HK-2 (cell line): ENCODE data around the gene RBM33.

Experiments used
- DNase-seq: peaks from one replicate; pipeline ENCODE4 v3.0.0-alpha.2; 2018; ENCODE audit not compliant: unreplicated experiment

Gene RBM33

DNA sequence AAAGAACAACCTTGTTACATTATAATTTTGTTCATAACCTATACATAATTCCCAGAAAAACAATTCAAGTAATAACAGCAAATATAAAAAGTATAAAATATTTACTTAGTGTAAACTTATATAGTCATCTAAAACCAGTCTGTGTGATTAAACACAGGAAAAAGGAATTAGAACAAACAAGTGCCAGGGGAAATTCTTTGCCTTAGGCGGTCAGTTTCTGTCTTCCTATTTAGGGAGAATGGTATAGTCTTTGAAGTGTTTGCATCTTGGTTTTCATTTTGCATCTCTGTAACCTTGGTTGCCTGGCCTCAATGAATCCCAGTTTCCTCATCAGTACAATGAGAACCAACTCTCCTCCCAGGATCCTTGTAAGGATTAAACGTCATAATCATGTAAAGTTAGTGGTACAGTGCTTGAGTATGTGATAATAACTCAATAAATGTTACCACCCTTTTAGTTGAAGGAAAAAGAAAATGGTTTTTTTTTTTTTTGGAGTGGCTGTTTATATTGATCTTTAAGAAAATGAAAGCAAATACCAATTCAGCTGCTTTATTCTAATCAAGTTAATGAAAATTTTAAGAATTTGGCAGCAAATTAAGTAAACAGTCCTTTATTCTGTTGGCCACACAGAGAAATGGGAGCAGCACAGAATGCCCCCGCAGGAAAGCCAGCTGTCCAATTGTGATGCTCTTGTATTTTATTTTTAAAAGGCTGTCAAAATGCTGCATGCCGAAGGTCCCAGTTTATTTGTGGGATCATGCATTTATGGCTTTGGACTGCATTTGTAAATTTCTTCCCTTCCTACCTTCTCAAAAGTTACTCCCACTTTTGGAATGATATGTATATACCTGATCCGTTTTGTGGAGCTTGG is 106.0 kb downstream of the RBM33 start:
- no peak for DNase-seq

DNA sequence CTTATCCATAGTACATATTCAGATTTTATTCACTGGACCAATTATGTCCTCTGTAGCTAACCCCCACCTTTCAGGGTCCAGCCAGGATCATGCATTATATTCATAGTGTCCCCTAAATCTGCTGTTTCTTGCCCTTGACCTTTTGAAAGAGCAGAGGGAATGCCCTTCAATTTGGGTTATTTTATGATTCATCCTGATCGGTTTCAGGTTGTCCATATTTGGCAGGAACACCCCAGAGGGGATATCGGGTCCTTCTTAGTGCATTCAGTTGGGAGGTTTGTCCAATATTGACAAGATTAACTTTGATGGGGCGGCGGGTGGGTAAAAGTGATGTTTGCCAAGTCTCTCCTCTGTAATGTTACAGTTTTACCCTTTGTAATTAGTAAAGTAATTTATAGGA is 106.9 kb downstream of the RBM33 start:
- DNase-seq, result no peak

DNA sequence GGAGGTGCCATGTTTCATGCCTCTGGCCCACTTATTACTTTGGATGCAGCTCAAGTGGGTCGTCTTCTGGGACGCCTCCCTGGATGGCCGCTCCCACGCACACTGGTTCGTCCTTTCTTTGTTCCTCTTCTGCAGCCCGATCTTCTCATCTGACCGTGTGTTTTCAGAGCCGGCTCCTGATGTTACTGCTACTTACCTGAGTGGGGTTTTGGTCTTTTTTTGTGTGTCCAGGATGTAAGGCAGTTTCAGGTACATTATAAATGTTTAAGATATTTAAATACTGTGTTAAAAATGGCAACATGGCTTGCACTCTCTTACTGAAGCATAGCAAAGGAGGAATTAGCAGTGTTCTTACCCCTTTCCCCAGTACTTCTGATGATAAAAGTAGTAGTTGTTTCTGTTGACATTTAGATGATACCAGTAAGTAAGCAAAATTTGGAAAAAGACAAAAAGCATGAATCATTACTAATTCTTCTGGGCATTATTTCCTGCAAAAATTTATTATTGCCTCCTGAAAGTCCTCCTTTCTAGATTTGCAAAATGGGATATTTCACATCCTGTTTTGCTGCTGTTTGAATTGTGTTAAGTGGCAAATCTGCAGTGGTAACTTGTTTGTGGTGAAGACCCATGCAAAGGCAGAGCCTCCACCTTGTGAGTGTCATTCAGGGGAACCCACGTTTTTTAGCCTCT is 108.4 kb downstream of the RBM33 start:
- DNase-seq, result no peak

DNA sequence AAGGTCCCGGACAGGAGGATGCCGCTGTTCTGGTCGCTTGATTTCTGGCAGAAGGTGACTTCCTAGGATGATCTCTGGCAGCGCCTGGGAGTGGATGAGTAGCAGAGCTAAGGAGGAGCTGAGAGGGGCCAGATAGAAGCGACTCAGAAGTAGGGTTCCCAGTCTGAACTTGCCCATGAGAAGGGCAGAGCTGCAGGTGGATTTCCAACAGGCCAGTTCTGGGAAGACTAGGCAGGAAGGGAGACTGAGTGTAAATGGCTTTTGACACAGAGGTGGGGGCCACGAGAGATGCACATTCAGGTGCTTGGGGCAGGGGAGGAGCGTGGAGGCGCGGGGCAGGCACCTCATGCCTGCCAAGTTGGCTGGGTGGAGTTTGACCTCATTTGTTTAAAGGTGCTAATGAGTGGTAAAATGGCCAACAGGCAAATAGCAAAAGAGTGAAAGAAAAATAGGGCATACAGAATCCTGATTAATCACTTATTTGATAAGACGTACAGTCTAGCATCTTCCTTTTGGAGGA is 109.0 kb downstream of the RBM33 start:
- no peak for DNase-seq

DNA sequence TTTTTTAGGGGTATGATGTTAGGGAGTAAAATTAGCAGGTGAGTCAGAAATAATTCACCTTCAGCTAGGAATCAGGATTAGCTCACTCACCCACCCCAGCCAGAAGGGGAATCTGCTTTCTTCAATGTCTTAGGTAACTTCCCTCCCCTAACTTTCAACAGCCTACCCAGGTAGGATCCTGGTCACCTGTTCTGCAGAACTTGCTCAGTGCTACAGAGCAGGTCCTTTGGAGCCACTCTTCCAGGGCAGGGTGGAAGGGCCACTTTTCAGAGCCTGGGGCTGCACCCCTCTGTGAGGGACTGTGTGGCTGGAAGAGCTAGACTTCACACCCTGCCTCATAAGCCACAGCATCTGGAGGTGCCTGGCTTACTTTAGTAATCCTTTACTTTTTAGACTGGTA is 109.7 kb downstream of the RBM33 start:
- no peak for DNase-seq

DNA sequence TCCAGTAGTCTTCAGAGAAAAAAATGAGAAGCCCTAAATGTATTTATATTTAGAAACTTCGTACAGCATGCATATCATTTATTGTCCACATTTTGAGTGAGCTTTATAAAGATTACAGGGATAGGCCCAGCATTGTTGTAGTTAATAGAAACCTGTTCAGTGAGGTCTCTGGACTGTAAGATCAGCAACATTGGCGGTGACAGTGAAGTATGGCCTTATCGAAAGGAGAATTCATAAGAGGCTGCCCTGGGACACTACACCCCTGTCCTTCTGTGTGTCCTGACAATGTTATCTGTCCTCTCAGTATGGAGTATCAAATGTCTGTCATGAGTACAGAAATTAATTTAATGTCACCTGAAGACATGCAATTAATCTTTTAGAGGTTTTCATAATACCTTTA is 110.6 kb downstream of the RBM33 start:
- no peak for DNase-seq

DNA sequence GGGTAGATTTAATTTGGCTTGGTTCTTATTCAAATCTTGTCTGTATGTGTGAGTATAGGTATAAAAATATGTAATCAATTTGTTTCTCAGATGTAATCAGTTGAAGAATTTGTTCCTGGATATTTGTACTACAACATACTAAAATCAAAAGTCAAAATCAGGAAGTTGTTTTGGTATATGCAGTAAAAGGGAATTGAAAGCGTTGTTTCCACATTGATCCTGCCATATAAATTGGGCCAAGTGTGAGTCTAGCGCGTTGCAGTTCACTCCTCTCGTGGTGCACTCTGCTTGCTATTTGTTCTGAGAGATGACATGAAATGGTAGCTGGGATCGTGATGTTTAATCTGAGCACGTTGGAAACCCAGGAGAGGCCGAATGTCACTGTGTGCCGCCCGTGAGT is 111.9 kb downstream of the RBM33 start:
- no peak for DNase-seq

DNA sequence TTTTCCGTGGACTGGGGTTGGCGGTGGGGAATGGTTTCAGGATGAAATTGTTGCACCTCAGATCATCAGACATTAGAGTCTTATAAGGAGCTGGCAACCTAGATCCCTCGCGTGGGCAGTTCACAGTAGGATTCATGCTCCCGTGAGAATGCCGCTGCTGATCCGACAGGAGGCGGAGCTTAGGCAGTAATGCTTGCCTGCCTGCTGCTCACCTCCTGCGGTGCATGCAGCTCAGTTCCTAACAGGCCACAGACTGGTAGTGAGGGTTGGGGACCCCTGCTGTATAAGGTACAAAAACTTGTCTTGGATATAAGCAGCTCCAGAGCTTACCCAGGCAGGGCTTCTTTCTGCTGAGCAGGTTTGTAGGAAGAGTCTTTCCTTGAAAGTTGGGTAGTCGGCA is 113.9 kb downstream of the RBM33 start:
- no peak for DNase-seq

DNA sequence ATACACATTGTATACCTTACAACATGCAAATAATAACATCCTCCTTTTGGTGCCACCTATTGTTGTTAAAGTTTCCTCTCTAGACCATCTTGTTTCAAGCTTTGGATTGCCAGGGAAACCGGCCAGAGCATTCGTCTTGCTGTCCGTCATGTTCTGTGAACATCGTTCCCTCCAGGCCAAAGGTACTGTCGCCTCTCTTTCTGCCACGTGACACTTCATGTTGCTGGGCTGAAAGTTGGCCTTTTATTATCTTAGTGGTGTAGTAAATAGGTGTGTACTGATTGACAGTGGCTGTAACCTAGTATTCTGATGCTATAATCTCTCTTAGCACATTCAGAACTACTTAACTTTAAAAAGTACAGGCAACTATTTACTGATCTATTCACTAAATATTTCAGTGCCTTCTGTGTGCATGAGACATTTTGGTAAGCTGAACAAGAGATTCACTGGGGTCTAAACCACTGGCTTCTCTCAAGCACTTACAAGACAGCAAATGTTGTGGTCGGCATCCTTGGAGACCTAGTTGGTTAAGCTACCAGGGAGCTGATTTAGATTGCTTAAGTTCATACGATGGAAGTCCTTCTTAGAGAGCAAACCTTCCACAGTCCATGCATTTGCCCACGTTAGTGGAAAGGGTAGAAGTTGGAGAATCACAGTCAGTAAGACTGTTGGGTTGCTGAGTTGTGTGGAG is 115.4 kb downstream of the RBM33 start:
- no peak for DNase-seq

DNA sequence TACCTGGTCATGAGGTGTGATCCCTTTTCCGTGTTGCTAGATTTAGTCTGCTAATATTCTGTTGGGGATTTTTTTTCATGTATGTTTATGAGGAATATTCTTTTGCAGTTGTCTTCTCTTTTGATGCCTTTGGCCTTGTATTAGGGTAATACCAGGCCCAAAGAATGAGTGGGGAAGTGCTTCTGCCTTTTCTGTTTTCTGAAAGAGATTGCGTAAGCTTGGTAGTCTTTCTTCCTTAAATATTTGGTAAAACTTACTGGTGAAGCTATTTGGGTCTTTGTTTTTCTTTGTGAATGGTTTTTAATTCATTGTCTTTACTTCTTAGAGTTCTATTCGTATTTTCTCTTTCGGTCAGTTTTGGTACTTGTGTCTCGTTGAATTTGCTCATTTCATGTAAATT is 116.7 kb downstream of the RBM33 start:
- DNase-seq, result no peak

DNA sequence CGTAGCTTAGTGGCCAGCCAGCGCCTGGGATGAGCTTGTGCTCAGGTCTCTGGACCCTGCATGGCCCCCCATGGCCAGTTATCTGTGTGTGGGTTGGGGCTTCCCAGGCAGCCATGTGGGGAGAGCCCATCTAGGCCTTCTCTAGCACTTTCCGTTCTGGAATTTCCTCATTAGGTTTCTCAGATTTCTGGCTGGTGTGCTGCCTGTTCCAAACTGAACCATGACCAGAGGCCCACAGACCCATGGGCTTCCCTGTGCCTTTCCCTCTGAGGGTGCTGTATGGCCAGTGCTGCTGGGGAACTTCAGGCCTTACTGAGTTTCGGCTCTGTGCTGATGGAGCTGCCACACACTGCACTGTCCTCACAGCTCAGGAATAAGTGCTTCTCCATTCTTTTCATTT is 117.6 kb downstream of the RBM33 start:
- DNase-seq, result no peak

DNA sequence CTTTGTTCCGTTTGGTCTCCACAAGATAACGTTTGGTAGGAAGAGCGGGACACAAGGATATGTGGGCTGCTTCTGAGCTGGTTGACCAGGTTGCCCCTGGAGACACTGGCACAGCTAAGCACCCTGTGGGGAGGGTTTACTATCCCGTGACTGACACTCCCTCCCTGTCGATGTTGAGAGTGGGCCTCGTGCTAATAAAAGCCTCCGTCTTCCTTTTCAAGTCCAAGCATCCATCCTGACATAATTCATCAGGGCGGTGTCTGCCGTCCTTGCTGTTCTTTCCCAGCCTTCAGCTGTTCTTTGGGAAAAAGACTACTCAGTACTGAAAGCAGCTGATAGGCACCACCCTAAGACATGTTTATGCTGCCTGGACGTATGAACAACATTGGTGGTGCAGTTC is 118.2 kb downstream of the RBM33 start:
- DNase-seq, result no peak

DNA sequence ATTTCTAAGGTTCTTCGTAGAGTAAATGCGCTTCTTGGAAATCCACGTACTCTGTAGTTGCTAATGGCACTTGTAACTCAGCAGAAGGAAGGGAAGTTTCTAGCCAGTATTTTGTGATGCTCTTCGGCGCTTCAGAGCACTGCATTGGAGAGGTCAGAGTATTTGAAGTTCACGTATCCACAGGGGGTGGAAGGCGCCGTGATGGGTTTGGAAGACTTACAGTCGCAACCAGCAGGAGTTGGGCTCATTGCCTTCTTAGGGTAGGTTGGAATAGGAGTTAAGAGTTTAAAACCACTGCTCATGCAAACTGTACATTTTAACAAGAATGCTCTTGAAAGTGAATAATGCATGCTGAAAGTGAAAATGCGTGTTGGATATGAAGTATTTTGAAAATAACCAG is 118.7 kb downstream of the RBM33 start:
- no peak for DNase-seq

DNA sequence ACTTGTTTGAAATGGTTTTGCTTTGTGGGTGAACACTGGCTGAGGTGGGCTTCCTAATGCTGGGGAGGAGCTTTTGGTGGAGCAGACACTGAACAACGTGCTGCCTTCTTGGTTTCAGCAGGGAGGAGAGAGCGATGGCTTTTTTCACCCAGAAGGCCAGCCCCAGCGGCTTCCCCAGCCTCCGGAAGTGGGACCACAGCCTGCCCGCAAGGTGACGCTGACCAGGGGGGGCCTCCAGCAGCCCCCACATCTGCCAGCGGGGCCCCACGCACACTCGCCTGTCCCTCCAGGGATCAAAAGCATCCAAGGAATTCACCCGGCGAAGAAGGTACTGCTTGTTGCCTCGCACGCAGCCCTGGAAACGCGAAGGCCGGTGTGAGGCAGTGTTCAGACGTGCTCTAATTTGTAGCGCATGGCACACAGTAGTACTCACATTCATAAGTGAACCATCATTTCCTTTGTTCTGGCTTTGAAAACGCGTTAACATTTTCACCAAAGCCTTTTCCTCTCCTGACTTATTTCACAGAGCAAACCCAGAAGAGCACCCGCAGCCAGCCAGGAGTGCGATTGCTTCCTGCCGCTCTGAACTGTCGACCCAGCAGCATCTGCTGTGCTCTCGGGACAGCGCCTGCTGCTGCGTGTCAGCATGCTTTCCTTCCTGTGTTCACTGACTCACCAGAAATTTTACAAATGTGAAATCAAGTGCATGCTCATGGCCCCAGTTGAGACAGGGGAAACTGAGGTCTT is 119.4 kb downstream of the RBM33 start:
- DNase-seq, result no peak

DNA sequence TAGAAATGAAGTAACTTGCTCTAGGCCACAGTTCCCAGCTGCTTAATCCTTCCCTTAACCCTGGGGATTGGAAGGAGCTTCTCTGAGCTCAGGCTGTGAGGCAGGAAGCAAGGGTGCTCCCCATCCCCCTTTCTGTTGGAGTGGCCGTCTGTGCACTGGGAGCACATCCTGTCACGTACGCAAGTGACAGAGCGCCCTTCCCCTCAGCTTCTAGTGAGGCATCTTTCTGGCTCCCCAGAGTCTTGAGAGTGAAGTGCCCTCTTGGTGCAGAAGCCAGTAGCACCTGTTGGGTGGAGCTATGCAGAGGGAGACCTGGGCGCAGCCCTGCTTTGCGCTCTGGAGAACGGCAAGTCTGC is 120.0 kb downstream of the RBM33 start:
- no peak for DNase-seq

DNA sequence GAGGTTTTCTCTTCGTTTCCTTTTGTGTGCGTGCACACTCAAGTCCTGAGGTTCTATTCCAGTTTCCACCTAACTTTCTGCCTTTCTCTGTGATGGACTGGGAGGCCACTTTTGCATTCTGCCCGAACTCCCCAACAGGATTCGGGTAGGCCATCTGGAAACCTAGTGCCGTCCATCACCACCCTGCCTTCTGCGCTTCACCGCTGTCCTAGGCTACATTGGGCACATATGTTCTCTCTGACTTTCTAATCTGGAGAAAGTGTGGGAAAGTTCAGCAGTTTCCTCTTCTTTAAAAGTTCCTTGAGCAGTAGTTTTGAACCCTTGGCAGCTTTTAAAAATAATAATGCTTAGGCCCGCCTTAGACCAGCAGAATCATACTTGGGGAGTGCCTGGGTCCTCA is 121.0 kb downstream of the RBM33 start:
- DNase-seq, result no peak

DNA sequence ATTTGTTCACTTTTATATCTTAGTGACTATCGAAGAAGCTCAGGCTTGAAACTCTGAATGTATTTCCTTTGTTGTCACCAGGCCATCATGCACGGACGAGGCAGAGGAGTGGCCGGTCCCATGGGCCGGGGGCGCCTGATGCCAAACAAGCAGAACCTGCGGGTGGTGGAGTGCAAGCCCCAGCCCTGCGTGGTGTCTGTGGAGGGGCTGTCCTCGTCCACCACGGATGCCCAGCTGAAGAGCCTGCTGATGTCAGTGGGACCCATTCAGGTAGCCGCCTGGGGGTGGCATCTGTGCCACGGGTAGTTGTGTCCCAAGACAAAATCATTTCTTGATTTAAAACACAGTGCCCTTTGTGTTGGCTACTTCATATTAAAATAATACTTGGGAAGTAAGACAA is 121.9 kb downstream of the RBM33 start:
- DNase-seq, result no peak

DNA sequence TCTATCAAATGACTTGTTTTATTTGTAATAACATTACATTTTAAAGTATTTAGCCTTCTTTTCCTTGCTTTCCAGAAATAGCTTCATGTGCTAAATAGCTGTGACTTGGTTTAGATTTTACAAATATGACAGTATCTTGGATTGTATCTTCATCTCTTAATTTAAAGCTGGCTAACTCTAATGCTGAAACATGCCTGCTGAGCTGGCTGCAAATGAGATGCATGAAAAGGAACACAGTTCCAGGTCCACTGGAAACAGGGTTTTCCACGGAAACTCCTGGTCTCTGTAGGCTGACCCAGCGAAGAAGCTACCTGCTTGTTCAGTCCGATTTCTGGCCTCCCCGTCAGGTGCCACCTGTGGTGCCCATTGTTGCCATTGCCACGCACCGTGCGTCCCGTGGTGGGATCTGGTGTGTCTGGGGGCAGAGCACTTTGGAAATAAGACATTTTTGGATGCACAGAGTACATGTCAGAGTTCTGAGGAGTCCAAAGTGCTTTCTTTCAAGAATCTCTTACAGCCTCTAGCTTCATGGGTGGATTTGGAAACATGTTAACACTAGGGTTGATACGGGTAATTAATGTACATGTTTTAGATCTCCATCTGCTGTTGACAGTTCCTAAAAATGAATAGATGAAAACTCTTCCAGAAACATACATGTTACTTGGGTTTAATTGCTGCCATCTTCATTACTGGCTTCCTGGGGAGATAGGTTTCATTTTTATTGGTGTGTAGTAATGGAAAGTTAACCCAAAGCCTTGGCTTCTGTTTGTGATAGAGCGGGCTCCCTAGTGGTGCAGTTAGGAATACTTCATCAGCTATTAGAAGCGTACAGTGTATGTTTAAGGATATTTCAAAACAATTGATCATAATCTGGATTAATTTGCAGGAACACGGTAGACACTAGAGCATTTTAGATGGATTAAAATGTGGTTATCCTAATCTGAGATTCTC is 122.8 kb downstream of the RBM33 start:
- DNase-seq, result no peak

DNA sequence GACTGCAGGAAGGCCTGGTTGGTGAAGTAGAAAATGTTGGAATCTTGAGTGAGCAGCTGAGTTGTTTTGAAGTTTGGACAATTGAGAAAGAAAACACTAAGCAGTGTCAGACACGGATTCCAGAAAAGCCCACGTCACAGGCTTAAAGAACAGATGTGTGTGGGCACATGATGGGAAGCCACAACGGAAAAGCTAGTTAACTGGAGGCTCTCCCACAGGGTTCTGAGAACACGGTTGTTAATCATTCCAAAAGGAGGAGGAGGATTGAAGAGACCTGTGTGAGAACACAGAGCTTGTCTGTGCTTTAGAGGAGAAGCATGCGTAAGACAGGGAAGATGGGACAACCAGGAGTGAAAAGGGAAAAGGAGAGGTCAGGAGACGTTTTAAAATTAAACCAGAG is 125.2 kb downstream of the RBM33 start:
- no peak for DNase-seq

DNA sequence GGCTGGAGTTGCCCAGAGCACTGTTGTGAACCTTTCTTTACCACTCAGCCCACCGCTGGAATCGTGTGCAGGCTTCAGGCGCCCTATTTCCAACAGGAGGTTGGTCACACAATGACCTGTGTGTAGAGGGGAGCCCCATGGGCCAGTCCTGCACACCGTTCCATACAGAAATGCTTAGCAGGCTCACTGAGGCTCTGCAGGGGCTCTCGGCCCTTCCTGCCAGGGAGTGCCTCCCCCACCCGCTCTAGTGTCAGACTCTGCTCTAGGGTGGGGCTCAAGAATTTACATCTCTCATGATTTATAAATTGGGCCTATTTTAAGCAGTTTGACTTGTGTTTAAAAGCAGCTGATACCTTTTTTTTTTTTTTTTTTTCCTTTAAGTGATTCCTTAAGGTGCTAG is 125.8 kb downstream of the RBM33 start:
- DNase-seq, result no peak

DNA sequence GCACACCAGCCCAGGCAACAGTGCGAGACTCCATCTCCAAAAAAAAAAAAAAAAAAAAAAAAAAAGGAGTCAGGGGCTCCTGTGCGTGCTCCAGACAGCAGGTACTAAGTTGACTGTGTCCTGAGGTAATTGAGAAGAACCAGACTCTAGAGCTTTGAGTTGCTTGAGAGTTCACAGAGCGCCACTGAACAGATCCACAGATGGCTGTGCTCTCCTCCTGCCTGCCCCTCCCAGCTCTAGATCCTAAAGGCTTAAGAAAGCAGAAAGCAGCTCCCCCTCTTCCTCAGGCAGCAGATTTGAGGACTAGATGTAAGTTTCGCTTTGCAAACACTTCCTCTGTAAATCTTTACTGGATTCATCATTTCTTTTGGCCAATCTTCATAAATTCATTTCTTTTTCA is 129.1 kb downstream of the RBM33 start:
- DNase-seq, result no peak
